Chondrocyte (in vitro differentiated cells): Measurements from ENCODE around the gene TTLL1. TPM values are rescaled to one million over a fixed set of nuclear protein-coding genes. Genes with fewer than 3 reads are reported as not detected.
"Not testable (repeated sequence)": the region's sequence is repeated elsewhere in the genome, so short reads cannot be mapped to it uniquely, and the experiment has no call there.

Experiments
- DNase-seq: peaks from one replicate; pipeline ENCODE4 v3.0.0; 2021; ENCODE audit warnings: mixed read lengths, low spot score
- H3K27ac Mint-ChIP-seq: one replicate; pipeline ENCODE4 v1.8.0; 2021; ENCODE audit warnings: mild to moderate bottlenecking, moderate library complexity, mixed read lengths; ENCODE audit not compliant: unreplicated experiment
- H3K27me3 Mint-ChIP-seq: 2 replicates; pipeline ENCODE4 v1.8.0; 2021; ENCODE audit warnings: low read depth, mixed read lengths
- H3K36me3 Mint-ChIP-seq: 2 replicates; pipeline ENCODE4 v1.8.0; 2021; ENCODE audit warnings: low read depth, mixed read lengths
- H3K4me1 Mint-ChIP-seq: 2 replicates; pipeline ENCODE4 v1.8.0; 2021; ENCODE audit warnings: low read depth, mild to moderate bottlenecking, mixed read lengths
- H3K4me3 Mint-ChIP-seq: one replicate; pipeline ENCODE4 v1.8.0; 2021; ENCODE audit warnings: mild to moderate bottlenecking, moderate library complexity, mixed read lengths; ENCODE audit not compliant: unreplicated experiment
- H3K9me3 Mint-ChIP-seq: 2 replicates; pipeline ENCODE4 v1.8.0; 2021; ENCODE audit warnings: low read depth, mixed read lengths
- total RNA-seq: library from RNA; stranded (reverse); gene quantifications from 3 replicates; pipeline ENCODE4 v1.2.1, GENCODE V29; 2021
- TF ChIP-seq, protein P1 (sequence below): fragments of 200-600 bp; sonication (generic); IDR thresholded peaks from 2 replicates; pipeline ENCODE4 v1.5.0; 2021; ENCODE audit warnings: antibody characterized with exemption, mild to moderate bottlenecking, moderate library complexity

TTLL1 gene
- total RNA-seq, 1 donor from 2014 or later: 18.1 TPM

DNA sequence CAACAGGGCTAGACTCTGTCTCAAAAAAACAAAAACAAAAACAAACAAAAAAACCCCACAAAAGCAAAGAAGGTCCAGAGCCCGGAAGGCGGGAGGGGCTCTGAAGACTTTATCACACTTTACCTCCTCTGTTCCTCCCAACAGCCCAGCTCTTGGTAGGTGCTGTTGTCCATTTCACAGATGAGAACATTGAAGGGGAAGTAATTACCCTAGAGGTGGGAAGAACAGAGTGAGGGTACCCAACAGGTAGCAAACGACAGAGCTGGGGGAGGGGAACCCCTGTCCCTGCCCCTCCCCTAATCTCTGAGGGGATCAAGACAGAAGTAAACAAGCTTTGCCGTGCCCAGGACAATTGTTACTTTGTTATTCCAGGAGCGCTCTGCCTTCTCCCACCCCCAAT lies 20.3 kb upstream of the TTLL1 start:
- no peak for DNase-seq
- TF ChIP-seq, protein P1, sequence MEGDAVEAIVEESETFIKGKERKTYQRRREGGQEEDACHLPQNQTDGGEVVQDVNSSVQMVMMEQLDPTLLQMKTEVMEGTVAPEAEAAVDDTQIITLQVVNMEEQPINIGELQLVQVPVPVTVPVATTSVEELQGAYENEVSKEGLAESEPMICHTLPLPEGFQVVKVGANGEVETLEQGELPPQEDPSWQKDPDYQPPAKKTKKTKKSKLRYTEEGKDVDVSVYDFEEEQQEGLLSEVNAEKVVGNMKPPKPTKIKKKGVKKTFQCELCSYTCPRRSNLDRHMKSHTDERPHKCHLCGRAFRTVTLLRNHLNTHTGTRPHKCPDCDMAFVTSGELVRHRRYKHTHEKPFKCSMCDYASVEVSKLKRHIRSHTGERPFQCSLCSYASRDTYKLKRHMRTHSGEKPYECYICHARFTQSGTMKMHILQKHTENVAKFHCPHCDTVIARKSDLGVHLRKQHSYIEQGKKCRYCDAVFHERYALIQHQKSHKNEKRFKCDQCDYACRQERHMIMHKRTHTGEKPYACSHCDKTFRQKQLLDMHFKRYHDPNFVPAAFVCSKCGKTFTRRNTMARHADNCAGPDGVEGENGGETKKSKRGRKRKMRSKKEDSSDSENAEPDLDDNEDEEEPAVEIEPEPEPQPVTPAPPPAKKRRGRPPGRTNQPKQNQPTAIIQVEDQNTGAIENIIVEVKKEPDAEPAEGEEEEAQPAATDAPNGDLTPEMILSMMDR: no peak
- H3K4me1 Mint-ChIP-seq: peaks cover 7% of the 10 kb centered on the region
- H3K4me3 Mint-ChIP-seq: no peak overlapping the region
- no peaks in the 10 kb centered on the region for H3K9me3 Mint-ChIP-seq
- H3K27ac Mint-ChIP-seq: no peak overlapping the region
- H3K36me3 Mint-ChIP-seq: peaks cover 2% of the 10 kb centered on the region
- H3K27me3 Mint-ChIP-seq: peaks cover 24% of the 10 kb centered on the region

- H3K4me1 Mint-ChIP-seq: peaks cover 4% of the 10 kb centered on the region
- TF ChIP-seq, protein P1: no peak
- no peaks in the 10 kb centered on the region for H3K9me3 Mint-ChIP-seq
- H3K27me3 Mint-ChIP-seq: peaks cover 3% of the 10 kb centered on the region
- H3K4me3 Mint-ChIP-seq: no peak overlapping the region
- no peak overlapping the region for H3K27ac Mint-ChIP-seq
- no peak for DNase-seq
- no peaks in the 10 kb centered on the region for H3K36me3 Mint-ChIP-seq
These were observed 17.1 kb upstream of the TTLL1 start for GRCh38 chr22:43106302-43106701.

DNA sequence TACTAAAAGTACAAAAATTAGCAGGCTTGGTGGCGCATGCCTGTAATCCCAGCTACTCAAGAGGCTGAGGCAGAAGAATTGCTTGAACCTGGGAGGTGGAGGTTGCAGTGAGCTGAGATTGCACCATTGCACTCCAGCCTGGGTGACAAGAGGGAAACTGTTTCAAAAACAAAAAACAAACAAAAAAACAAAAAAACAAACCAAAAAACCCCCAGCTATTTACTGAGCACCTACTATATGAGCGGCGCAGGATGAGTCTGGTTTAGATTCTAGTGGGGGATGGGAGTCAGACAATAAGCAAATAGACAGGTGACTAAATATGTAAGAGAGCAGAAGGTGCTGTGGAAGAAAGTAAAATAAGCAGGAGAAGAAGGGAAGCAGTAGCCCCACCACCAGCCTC lies 15.8 kb upstream of the TTLL1 start:
- not testable (repeated sequence) for H3K27me3 Mint-ChIP-seq, H3K27ac Mint-ChIP-seq, H3K9me3 Mint-ChIP-seq, H3K4me3 Mint-ChIP-seq, H3K36me3 Mint-ChIP-seq, DNase-seq, H3K4me1 Mint-ChIP-seq

DNA sequence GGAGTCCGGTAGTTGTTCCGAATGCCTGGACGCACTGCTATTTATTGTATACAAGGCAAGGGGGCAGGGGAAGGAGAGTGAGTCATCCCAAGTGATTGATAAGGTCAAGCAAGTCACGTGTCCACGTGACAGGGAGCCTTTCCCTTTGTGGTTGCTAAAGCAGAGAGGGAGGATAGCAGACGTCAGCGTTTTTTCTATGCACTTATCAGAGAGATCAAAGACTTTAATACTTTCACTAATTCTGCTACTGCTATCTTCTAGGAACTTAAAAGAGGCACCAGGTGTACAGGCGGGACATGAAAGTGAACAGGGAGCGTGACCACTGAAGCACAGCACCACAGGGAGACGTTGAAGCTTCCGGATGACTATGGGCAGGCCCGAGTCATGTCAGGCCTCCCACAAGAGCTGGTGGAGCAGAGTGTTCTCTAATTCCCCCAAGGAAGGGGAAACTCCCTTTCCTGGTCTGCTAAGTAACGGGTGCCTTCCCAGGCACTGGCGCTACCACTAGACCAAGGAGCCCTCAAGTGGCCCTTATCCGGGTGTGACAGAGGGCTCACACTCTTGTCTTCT lies 14.9 kb upstream of the TTLL1 start:
- H3K4me1 Mint-ChIP-seq, H3K27ac Mint-ChIP-seq, DNase-seq, H3K4me3 Mint-ChIP-seq, H3K36me3 Mint-ChIP-seq, H3K9me3 Mint-ChIP-seq, H3K27me3 Mint-ChIP-seq: not testable (repeated sequence)

DNA sequence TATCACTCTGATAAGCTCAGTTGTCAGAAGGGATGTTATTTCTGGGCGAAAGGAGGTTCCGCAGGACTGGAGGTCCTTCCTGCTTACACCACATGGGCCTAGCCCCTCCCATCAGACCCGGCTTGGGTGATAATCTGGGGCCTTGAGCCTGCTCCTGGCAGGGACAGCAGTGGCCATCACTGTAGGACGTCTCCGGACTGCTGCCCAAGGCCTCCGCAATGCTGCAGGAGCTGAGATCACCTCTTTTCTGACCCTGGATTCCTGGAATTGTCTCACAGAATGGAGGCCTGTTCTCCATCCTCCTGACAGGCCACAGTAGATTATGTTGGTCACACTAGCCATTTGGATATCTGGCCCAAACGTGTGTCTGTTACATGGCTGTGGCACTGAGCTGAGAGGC lies 12.1 kb upstream of the TTLL1 start:
- Mint-ChIP-seq H3K27ac (no peak overlapping the region), H3K4me1 (no peaks in the 10 kb centered on the region)

GRCh38 chr22:43100225-43100624 lies 11.0 kb upstream of the TTLL1 start:
- no peaks in the 10 kb centered on the region for H3K4me1 Mint-ChIP-seq
- H3K4me3 Mint-ChIP-seq: no peak overlapping the region
- DNase-seq: no peak
- no peaks in the 10 kb centered on the region for H3K27me3 Mint-ChIP-seq
- H3K36me3 Mint-ChIP-seq: peaks cover 2% of the 10 kb centered on the region
- peaks cover 4% of the 10 kb centered on the region for H3K9me3 Mint-ChIP-seq
- TF ChIP-seq, protein P1: no peak
- H3K27ac Mint-ChIP-seq: no peak overlapping the region

More for the DNA sequence above, 12.1 kb upstream of the TTLL1 start:
- TF ChIP-seq, protein P1: no peak
- no peaks in the 10 kb centered on the region for H3K36me3 Mint-ChIP-seq
- H3K4me3 Mint-ChIP-seq: no peak overlapping the region
- H3K27me3 Mint-ChIP-seq: no peaks in the 10 kb centered on the region
- DNase-seq: no peak
- peaks cover 2% of the 10 kb centered on the region for H3K9me3 Mint-ChIP-seq
